ENCODE results near the gene RAP1GAP2. TPM values are rescaled to one million over a fixed set of nuclear protein-coding genes. Genes with fewer than 3 reads are reported as not detected.
"Not testable (repeated sequence)": the region's sequence is repeated elsewhere in the genome, so short reads cannot be mapped to it uniquely, and the experiment has no call there.

The RAP1GAP2 gene
- total and polyA plus RNA-seq, 10 donors: 1.2 to 32.7 (median 14.1) TPM

DNA sequence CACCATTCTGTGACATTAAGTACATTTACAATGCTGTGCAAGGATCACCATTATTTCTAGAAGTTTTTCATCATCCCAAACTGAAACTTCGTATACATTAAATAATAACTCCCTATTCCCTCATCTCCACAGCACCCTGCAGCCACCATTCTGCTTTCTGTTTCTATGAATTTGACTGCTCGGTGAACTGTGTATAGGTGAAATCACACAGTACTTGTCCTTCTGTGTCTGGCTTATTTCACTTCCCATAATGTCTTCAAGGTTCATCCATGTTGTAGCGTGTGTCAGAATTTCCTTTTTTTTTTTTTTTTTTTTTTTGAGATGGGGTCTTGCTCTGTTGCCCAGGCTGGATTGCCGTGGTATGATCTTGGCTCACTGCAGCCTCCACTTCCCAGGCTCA is 20.4 kb downstream of the RAP1GAP2 start:
- Histone ChIP-seq H3K27ac (no peak overlapping the region), H3K4me1 (peaks cover 14 to 77% (median 31%) of the 10 kb centered on the region in 6 donors), H3K36me3 (peaks cover 0 to under 1% (median 0%) of the 10 kb centered on the region in 6 donors), H3K9me3 (no peaks in the 10 kb centered on the region), H3K4me3 (no peak overlapping the region), H3K27me3 (replicated peaks in 1 of 7) (peaks cover 0 to 34% (median 0%) of the 10 kb centered on the region in 7 donors)
- WGBS, 5 donors: 48 to 56% methylated on average over 4 of the region's 4 CpGs; no CpG with 5 or more reads in 3 of the 5 donors
- intact Hi-C loops (cut with DNase I; ENCODE audit: low total_unique reads): no loop called here
- TF ChIP-seq POLR2A (IDR thresholded peaks at IDR 0.05) (no peak), POLR2AphosphoS5 (IDR thresholded peaks at IDR 0.05) (no peak), CTCF (IDR thresholded peaks at IDR 0.05 in 8 of 11, conservative IDR thresholded peaks at IDR 0.05 in 3 of 11) (no peak)
- no peak for DNase-seq

DNA sequence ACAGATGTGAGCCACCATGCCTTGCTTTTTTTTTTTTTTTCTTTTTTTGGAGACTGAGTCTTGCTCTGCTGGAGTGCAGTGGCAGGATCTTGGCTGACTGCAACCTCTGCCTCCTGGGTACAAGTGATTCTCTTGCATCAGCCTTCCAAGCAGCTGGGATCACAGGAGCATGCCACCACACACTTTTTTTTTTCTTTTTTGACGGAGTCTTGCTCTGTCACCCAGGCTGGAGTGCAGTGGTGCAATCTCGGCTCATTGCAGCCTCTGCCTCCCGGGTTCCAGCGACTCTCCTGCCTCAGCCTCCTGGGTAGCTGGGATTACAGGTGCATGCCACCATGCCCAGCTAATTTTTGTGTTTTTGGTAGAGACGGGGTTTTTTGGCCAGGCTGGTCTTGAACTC is 23.1 kb downstream of the RAP1GAP2 start:
- whole genome bisulfite sequencing, 5 donors: 71 to 80% (median 75%) methylated on average over 5 of the region's 5 CpGs
- DNase-seq; intact Hi-C loops (cut with DNase I; ENCODE audit: low total_unique reads); H3K27ac ChIP-seq; H3K9me3 ChIP-seq; H3K4me3 ChIP-seq; H3K36me3 ChIP-seq: not testable (repeated sequence)
- H3K27me3 ChIP-seq (replicated peaks in 1 of 7): peaks cover 0 to 58% (median 0%) of the 10 kb centered on the region in 7 donors
- H3K4me1 ChIP-seq: peaks cover 10 to 76% (median 25%) of the 10 kb centered on the region in 6 donors

DNA sequence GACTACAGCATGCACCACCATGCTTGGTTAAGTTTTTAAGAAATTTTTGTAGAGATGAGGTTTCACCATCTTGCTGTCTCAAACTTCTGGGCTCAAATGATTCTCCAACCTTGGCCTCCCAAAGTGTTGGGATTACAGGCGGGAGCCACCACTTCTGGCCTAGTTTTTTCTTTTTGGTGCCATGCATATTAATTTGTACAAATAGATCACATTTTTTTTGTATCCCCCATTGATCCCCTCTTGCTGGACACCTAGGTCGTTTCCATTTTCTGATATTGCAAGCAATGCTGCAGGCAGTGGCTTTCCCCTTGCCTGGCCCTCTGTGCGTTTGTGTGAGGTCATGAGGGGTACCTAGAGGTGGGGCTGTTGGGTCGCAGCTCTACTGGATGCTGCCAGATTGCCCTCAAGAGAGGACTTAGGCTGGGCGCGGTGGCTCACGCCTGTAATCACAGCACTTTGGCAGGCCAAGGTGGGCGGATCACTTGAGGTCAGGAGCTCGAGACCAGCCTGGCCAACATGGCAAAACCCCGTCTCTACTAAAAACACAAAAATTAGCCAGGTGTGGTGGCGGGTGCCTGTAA is 23.8 kb downstream of the RAP1GAP2 start:
- TF ChIP-seq POLR2AphosphoS5 (IDR thresholded peaks at IDR 0.05): no peak
- TF ChIP-seq POLR2A (IDR thresholded peaks at IDR 0.05): no peak
- TF ChIP-seq CTCF (IDR thresholded peaks at IDR 0.05 in 8 of 11, conservative IDR thresholded peaks at IDR 0.05 in 3 of 11): no peak
- Histone ChIP-seq H3K4me1 (peaks cover 6 to 76% (median 24%) of the 10 kb centered on the region in 6 donors), H3K4me3 (no peak overlapping the region), H3K9me3 (no peaks in the 10 kb centered on the region), H3K36me3 (peaks cover 0 to 4% (median 0%) of the 10 kb centered on the region in 6 donors), H3K27ac (no peak overlapping the region), H3K27me3 (replicated peaks in 1 of 7) (peaks cover 0 to 54% (median 0%) of the 10 kb centered on the region in 7 donors)
- DNase-seq: no peak
- intact Hi-C loops (cut with DNase I; ENCODE audit: low total_unique reads): no loop called here
- WGBS, 5 donors: 78 to 92% (median 85%) methylated on average over 10 to 11 of the region's 11 CpGs

DNA sequence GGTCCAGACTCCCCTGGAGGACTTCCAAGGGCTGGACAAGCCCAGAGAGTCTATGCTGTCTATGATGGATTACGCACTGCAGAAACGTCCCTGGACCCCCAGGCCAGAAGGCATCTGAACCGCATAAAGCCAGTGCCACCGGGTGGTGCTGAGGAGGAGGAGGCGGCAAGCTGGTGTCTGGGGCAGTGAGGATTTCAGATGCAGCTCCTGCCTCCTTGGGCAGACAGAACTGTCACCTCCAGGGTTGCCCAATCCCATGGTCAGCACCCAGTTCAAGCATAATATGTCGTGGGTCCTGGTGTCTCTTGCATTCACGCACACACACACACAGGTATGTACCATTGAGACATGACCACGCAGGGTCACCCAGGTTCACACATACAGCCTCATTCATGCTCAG is 25.6 kb downstream of the RAP1GAP2 start:
- no peak for DNase-seq
- peaks cover 0 to 77% (median 18%) of the 10 kb centered on the region in 6 donors for H3K4me1 ChIP-seq
- no peak for TF ChIP-seq CTCF (IDR thresholded peaks at IDR 0.05 in 8 of 11, conservative IDR thresholded peaks at IDR 0.05 in 3 of 11)
- no peak for TF ChIP-seq POLR2AphosphoS5 (IDR thresholded peaks at IDR 0.05)
- no peak for TF ChIP-seq POLR2A (IDR thresholded peaks at IDR 0.05)
- no peak overlapping the region for H3K4me3 ChIP-seq
- intact Hi-C loops (cut with DNase I; ENCODE audit: low total_unique reads): no loop called here
- WGBS, 5 donors: 76 to 90% (median 80%) methylated on average over 6 to 8 of the region's 8 CpGs
- H3K27me3 ChIP-seq (replicated peaks in 1 of 7): peaks cover 0 to 56% (median 0%) of the 10 kb centered on the region in 7 donors
- H3K36me3 ChIP-seq: peaks cover 0 to 4% (median 0%) of the 10 kb centered on the region in 6 donors
- no peaks in the 10 kb centered on the region for H3K9me3 ChIP-seq
- no peak overlapping the region for H3K27ac ChIP-seq

All from spleen (tissue), 11 donors.